Cardiac muscle cell (in vitro differentiated cells and primary cell): ENCODE measurements around the gene COL28A1. TPM values are rescaled to one million over a fixed set of nuclear protein-coding genes. Genes with fewer than 3 reads are reported as not detected.

Experiments
- DNase-seq, 2 donors: peaks; one replicate each; pipeline versions ENCODE4 v3.0.0 to v3.0.0-alpha.2; 2010 to 2017; ENCODE audit warnings: low read depth in 1 of 2, low spot score in 1 of 2
- H3K27ac ChIP-seq: fragments of 200-600 bp; sonication (generic); 2 replicates; pipeline ENCODE4 v1.5.1; 2016
- H3K27me3 ChIP-seq: fragments of 200-600 bp; sonication (generic); 2 replicates; pipeline ENCODE4 v1.6.0; 2016; ENCODE audit warnings: control low read depth
- H3K36me3 ChIP-seq: fragments of 200-600 bp; sonication (generic); 2 replicates; pipeline ENCODE4 v1.5.1; 2016; ENCODE audit warnings: control low read depth
- H3K4me1 ChIP-seq: fragments of 200-600 bp; sonication (generic); 2 replicates; pipeline ENCODE4 v1.8.1; 2017; ENCODE audit warnings: low read depth, mild to moderate bottlenecking, mixed run types
- H3K4me3 ChIP-seq: fragments of 200-600 bp; sonication (generic); 2 replicates; pipeline ENCODE4 v1.5.1; 2016; ENCODE audit warnings: mild to moderate bottlenecking
- H3K9me3 ChIP-seq: fragments of 200-600 bp; sonication (generic); 2 replicates; pipeline ENCODE4 v1.5.1; 2017; ENCODE audit warnings: low read depth, mild to moderate bottlenecking, control low read depth
- CTCF ChIP-seq: IDR thresholded peaks from 2 replicates; pipeline ENCODE4 v1.5.1; 2012; ENCODE audit warnings: low read depth, mild to moderate bottlenecking, low read length
- polyA plus RNA-seq: library from polyadenylated mRNA; unstranded; fragments of >200 nt; fragmentation: Nextera tagmentation; extraction: Ambion mirVana; gene quantifications from 2 replicates; pipeline ENCODE4 v1.2.1, GENCODE V29; 2016
- total RNA-seq: library from RNA; depleted of rRNA; stranded (reverse); fragments of >200 nt; gene quantifications from 2 replicates; pipeline ENCODE4 v1.2.3, GENCODE V29; 2016

COL28A1 gene
- total and polyA plus RNA-seq, 2 experiments from 2014 or later: 0.65 to 0.83 TPM

GRCh38 chr7:7347045-7347444 is 188.6 kb downstream of the COL28A1 start:
- Histone ChIP-seq H3K4me1 (no peaks in the 10 kb centered on the region), H3K27ac (no peak overlapping the region), H3K9me3 (no peaks in the 10 kb centered on the region), H3K27me3 (no peaks in the 10 kb centered on the region), H3K36me3 (no peaks in the 10 kb centered on the region), H3K4me3 (no peak overlapping the region)
- no peak for TF ChIP-seq CTCF
- DNase-seq: no peak

GRCh38 chr7:7344583-7344982 is 191.1 kb downstream of the COL28A1 start:
- TF ChIP-seq CTCF: no peak

GRCh38 chr7:7335909-7336308 is 199.8 kb downstream of the COL28A1 start:
- H3K27me3 ChIP-seq: no peaks in the 10 kb centered on the region
- no peaks in the 10 kb centered on the region for H3K36me3 ChIP-seq
- no peak for TF ChIP-seq CTCF
- H3K4me3 ChIP-seq: no peak overlapping the region
- no peaks in the 10 kb centered on the region for H3K9me3 ChIP-seq
- H3K4me1 ChIP-seq: no peaks in the 10 kb centered on the region
- no peak for DNase-seq
- H3K27ac ChIP-seq: no peak overlapping the region

More at GRCh38 chr7:7344583-7344982, 191.1 kb downstream of the COL28A1 start:
- H3K4me3 ChIP-seq: no peak overlapping the region
- no peaks in the 10 kb centered on the region for H3K36me3 ChIP-seq
- H3K27ac ChIP-seq: no peak overlapping the region
- H3K4me1 ChIP-seq: no peaks in the 10 kb centered on the region
- DNase-seq: no peak
- no peaks in the 10 kb centered on the region for H3K27me3 ChIP-seq
- no peaks in the 10 kb centered on the region for H3K9me3 ChIP-seq

- no peak for TF ChIP-seq CTCF
- no peaks in the 10 kb centered on the region for H3K36me3 ChIP-seq
- no peaks in the 10 kb centered on the region for H3K4me1 ChIP-seq
- no peak overlapping the region for H3K27ac ChIP-seq
- H3K9me3 ChIP-seq: no peaks in the 10 kb centered on the region
- no peaks in the 10 kb centered on the region for H3K27me3 ChIP-seq
- no peak for DNase-seq
- H3K4me3 ChIP-seq: no peak overlapping the region
Measured at GRCh38 chr7:7335215-7335614, 200.5 kb downstream of the COL28A1 start.

- no peaks in the 10 kb centered on the region for H3K27me3 ChIP-seq
- H3K4me1 ChIP-seq: no peaks in the 10 kb centered on the region
- H3K4me3 ChIP-seq: no peak overlapping the region
- no peak overlapping the region for H3K27ac ChIP-seq
- no peak for DNase-seq
- no peaks in the 10 kb centered on the region for H3K36me3 ChIP-seq
- H3K9me3 ChIP-seq: no peaks in the 10 kb centered on the region
- no peak for TF ChIP-seq CTCF
Measured at GRCh38 chr7:7333610-7334009, 202.1 kb downstream of the COL28A1 start.

GRCh38 chr7:7331523-7331922 is 204.2 kb downstream of the COL28A1 start:
- Histone ChIP-seq H3K4me1 (no peaks in the 10 kb centered on the region), H3K9me3 (no peaks in the 10 kb centered on the region), H3K27ac (no peak overlapping the region), H3K27me3 (no peaks in the 10 kb centered on the region), H3K4me3 (no peak overlapping the region), H3K36me3 (no peaks in the 10 kb centered on the region)
- TF ChIP-seq CTCF: no peak
- DNase-seq: no peak
